GM18511 (cell line): ENCODE results near the gene CC2D1A.
"Not testable (repeated sequence)": the region's sequence is repeated elsewhere in the genome, so short reads cannot be mapped to it uniquely, and the experiment has no call there.

Source experiments
- ATAC-seq: cut with Tn5 transposase; IDR thresholded peaks from one replicate; pipeline ENCODE4 v1.9.1; 2021; ENCODE audit warnings: mild to moderate bottlenecking, moderate library complexity; ENCODE audit not compliant: unreplicated experiment

Gene CC2D1A

DNA sequence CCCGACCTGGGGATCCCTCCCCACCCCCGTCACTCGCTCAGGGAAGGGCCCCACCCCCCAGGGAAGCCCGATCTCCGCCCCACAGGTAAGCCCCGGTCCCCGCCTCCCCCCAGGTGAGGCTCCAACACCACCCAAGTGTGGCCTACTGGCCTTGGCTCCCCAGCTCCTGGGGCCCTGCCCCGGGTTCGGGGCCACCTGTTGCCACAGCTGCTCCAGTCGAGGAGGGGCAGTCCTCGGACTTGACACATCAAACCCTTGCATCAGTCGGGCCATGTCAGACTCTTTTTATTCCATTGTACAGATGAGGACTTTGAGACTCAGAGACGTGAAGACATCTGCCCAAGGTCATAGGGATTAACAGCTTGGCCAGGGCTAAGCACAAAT, 512 bp downstream of the CC2D1A start:
- ATAC-seq, result peak; percentile 22

DNA sequence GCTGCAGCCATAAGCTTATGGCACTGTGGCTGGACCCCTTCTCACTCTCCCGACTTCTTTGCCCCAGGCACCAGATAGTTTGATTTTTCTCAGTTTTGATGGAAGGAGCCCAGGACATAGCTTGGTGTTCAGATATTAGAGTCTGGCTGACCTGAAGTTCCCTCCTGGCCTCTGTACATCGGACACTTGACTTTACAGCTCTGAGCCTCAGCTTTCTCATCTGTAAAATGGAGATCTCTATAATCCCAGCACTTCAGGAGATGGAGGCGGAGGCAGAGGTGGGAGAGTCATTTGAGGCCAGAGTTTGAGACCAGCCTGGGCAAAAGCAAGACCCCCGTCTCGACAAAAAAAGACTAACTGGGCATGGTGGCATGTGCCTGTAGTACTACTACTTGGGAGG, 909 bp downstream of the CC2D1A start:
- no peak for ATAC-seq

DNA sequence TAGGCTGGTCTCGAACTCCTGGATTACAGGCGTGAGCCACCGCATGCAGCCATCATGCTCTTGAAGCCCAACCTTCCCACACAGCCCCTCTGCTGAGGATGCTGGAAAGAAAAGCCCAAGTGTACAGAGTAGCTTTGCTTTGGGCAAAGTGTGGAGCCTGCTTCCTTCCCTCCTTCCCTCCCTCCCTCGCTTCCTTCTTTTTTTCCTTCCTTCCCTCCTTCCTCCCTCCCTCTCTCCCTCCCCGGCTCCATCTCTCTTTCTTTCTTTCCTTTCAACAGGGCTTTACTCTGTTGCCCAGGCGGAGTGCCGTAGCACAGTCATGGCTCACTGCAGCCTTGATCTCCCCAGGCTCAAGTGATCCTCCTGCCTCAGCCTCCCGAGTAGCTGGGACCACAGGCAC, 2.7 kb downstream of the CC2D1A start:
- ATAC-seq, result no peak

DNA sequence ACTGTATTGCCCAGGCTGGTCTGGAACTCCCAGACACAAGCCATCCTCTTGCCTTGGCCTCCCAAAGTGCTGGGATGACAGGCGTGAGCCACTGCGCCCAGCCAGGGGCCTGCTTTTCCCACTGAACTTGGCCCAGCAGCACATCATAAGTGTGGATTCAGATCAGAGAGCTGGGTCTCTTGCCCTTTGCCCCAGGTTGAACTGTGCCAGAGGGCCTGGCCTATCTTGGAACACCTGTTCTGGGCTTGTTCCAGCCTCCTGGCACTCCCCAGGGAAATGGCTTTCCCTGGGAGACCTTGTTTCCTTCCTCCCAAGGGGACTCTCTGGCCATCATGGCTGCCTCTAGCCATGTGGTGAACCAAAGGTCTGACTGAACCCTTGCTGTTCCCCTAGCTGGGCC, 3.4 kb downstream of the CC2D1A start:
- no peak for ATAC-seq

DNA sequence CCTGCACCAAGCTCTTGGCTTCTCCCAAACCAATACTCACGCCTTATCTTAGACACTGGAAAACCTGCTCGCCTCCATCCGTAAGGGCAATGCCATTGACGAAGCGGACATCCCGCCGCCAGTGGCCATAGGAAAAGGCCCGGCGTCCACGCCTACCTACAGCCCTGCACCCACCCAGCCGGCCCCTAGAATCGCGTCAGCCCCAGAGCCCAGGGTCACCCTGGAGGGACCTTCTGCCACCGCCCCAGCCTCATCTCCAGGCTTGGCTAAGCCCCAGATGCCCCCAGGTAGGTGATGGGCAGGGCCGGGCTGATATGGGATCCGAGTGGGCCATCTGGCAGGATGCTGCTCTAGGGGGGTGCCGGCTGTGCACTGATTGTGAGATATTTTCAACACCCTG, 7.4 kb downstream of the CC2D1A start:
- ATAC-seq, result no peak

DNA sequence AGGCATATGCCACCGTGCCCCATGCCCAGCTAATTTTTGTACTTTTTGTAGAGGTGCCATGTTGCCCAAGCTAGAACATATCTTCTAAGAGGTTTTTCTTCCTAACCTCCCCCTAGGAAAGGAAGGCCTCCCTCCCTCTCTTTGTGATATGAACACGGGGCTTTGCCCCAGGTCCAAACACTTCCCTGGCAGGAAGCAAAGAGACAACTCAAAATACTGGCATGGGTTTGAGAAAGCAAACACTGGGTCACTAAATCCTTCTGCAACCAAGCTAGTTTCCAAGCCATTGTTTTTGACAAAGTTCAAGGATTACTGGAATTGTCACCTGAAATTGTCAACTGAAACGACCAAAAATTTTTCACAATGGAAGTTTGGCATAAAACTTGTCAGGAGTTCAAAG, 8.8 kb downstream of the CC2D1A start:
- no peak for ATAC-seq

DNA sequence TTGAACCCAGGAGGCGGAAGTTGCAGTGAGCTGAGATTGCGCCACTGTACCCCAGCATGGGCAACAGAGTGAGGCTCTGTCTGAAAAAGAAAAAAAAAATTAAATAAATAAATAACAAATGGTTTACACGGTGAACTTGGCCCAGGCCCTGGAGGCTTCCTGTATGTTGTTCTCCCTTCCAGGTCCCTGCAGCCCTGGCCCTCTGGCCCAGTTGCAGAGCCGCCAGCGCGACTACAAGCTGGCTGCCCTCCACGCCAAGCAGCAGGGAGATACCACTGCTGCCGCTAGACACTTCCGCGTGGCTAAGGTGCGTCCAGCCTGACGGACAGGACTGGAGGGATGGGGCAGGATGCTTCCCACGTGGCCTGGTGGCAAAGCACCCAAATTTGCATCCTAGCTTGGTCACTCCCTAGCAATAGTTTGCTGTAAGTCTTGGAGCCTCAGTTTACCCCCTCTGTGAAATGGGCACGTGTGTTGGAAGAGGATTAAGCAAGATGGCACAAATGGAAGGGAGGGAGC, 11.9 kb downstream of the CC2D1A start:
- no peak for ATAC-seq

DNA sequence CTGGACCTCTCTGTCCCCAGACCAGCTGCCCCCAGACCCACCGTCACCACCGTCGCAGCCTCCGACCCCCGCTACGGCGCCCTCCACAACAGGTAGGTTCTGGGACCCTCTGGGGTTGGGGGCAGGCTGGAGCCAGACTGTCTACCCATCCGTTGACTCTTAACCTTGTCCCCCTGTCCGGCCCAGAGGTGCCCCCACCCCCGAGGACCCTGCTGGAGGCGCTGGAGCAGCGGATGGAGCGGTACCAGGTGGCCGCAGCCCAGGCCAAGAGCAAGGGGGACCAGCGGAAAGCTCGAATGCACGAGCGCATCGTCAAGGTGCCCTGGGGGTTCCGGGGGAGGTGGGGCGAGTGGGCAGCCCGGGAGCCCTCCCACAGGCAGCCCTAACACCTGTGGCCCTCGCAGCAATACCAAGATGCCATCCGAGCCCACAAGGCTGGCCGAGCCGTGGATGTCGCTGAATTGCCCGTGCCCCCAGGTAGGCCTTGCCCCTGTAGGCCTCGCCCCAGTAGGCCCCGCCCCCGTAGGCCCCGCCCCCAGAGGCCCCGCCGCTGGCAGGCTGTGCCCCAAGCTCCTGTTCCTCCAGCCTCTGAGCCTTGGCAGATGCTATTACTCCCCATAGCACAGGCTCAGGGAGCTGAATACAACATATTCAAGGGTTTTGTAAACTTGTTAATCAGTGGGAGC, 12.9 kb downstream of the CC2D1A start:
- no peak for ATAC-seq

DNA sequence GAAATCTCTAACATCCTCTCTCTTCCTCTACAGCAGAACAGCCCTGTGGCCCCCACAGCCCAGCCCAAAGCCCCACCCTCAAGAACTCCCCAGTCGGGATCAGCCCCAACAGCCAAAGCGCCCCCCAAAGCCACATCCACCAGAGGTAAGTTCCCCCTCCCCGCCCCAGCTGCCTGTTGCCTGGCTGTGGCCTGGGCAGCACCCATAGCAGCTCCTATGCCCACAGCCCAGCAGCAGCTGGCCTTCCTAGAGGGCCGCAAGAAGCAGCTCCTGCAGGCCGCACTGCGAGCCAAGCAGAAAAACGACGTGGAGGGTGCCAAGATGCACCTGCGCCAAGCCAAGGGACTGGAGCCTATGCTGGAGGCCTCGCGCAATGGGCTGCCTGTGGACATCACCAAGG, 14.5 kb downstream of the CC2D1A start:
- ATAC-seq, result no peak

DNA sequence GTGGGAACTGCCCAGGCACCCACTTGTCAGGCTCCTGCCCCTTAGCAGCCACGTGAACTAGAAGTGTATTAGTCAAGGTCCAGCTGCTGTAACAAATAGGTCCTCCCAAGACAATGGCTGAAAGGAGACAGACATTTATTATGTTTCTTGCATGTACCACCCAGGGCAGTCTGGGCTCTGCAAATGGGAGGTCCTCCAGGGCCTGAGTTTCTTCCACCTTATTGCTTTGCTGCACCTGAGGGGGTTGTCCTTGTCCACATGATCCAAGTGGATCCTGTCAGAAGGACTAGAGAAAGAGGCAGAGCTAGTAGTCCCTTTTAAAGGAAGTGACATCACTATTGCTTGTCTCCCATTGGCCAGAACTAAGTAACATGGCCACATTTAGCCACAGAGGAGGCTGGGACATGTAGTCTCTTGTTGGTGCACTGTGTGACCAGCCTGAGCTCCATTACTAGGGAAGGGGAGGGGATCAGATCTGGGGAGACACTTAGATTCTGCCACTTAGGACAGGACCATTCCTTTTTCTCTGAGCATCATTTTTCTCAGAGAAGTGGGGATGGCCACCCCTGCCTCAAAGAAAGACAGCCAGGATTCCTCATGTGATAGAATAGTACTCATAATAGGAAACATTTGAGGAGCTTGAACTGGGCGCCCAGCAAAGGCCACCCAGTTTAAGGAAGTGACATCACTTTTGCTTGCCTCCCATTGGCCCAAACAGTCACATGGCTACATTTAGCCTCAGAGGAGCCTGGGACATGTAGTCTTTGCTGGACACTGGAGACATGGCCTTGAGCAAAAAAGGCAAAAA, 15.1 kb downstream of the CC2D1A start:
- ATAC-seq, result no peak

DNA sequence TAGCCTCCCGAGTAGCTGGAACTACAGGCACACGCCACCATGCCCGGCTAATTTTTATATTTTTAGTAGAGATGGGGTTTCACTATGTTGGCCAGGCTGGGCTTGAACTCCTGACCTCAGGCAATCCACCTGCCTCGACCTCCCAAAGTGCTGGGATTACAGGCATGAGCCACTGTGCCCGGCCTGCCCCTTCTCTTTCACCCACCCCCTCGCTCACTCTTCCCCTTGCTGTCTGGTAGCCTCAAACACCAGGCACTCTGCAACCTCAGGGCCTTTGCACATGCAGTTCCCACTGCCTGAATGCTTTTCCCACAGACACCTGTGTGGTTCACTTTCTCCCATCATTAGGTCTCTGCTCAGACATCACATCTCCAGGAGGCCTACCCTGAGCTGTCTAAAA, 16.1 kb downstream of the CC2D1A start:
- ATAC-seq, result not testable (repeated sequence)

DNA sequence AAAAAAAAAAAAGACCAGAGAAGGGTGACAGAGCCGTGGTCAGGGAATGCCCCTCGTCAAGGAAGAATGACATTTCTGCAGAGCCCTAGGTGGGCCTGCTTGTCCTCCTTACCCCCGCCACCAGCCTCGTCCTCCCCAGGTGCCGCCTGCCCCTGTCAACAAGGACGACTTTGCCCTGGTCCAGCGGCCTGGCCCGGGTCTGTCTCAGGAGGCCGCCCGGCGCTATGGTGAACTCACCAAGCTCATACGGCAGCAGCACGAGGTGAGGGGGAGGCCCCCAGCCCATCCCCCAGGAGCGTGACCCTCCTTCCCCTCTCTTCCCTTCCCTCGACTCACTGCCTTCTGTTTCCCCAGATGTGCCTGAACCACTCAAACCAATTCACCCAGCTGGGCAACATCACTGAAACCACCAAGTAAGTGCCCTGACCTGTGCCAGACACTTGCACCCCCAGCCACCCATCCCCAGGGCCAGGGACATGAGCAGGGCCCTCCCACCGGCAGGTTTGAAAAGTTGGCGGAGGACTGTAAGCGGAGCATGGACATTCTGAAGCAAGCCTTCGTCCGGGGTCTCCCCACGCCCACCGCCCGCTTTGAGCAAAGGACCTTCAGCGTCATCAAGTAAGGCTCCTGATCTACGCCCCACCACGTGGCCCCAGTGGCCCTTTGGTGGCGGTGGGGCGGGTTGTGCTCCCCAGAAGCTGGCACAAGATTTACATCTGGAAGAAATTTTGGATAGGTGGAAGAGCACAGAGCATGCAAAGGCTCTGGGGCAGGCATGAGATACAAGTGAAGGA, 17.4 kb downstream of the CC2D1A start:
- no peak for ATAC-seq

DNA sequence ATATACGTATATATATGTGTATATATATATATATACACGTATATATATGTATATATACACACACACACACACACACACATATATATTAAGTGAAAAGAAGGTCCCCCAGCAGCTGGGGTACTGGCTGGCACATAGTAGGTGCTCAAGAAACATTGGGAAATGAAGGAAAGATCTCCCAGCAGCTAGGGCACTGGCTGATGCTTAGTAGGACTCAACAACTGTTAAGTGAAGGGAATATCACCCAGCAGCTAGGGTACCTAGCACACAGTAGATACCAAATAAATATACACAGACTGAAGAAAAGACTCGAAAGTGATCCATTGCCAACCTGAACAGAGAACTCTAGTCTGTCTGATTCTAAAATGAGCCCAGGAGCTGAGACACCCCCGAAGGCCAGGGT, 20.0 kb downstream of the CC2D1A start:
- ATAC-seq, result no peak

DNA sequence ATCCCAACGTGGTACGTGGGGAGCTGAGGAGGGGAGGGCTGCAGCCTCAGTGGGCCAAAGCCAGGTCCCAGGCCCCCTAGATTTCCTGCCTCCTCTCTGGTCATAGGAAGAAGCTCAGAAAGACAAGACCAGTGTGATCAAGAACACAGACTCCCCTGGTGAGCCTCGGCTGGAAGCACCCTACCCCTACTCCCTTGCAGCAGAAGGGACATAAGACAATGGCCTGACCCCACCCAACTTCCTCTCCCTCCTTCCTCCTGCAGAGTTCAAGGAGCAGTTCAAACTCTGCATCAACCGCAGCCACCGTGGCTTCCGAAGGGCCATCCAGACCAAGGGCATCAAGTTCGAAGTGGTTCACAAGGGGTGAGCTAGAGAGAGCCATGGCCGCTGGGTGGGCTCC, 20.7 kb downstream of the CC2D1A start:
- ATAC-seq, result no peak

DNA sequence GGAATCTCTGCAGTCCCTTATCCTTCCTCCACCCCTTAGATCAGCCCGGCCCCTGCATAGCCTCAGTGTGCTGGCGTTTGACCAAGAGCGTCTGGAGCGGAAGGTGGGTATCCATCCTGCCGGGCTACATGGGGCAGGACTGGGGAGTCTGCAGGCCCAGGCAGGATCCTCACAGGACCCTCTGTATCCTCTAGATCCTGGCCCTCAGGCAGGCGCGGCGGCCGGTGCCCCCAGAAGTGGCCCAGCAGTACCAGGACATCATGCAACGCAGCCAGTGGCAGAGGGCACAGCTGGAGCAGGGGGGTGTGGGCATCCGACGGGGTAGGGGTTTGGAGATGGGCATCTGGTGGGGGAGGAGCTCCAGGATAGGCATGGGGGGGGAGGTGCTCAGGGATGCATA, 23.3 kb downstream of the CC2D1A start:
- ATAC-seq, result no peak

DNA sequence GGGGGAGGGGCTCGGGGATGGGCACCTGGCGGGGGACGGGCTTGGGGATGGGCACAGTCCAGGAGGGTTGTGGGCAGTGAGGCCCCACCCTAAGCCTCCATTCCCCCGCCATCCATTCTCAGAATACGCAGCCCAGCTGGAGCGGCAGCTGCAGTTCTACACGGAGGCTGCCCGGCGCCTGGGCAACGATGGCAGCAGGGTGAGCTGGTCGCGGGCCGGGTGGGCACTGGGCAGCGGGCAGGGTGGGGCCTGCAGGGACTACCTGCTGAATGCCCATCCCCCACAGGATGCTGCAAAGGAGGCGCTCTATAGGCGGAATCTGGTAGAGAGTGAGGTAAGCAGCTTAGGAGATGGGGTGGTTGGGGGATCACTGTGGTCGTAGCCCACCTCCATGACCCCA, 24.0 kb downstream of the CC2D1A start:
- no peak for ATAC-seq

DNA sequence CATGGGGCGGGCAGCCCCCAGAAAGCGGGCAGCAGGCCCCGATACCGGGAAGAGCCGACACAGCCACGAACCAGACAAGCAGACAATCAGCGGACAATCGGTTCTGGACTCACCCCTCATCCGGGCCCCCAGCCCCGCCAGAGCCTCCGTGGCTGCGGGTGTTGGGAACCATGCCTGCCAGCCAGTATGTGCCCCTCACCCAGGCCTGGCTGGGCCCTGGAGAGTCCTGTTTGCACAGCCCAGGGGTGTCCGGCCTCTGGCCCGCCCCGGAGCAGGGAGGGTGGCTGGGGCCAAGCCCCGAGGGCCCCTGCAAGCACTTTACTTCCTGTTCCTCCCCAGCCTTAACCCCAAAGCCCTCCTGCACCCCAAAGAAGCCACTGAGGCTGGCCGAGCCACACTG, 24.4 kb downstream of the CC2D1A start:
- no peak for ATAC-seq

DNA sequence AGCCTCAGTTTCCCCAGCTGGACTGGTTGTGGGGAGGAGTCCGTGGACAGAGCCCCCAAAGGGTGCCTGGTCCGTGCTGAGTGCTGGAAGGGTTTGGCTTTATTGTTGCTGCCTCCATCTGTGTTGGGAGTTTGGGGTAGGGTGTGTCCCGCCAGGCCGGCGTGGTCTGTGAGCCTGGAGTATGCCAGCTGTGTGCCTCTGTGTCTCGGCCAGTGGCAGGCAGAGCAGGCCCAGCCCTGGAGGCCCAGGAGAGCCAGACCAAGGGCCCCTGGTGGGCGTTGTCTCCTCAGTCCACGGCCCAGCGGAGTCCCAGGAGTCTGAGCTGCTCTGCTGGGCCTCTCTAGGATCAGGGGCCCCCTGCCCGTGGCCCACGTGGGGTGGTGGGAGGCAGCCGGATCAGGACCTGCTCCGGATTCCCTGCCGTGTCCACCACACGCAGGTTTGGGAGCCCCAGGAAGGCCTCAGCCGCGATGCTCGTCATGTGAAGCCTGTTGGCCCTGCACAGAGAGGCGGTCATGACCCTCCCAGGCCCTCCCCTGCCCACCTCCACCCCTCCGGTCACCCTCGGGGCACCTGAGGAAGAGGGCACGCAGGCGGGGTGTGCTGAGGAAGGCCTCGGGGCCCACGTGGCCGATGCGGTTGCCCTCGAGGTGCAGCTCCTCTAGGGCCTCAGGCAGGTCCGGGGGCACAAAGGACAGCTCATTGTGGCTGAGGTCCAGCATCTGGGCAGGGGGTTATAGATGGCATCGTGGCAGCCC, 25.6 kb downstream of the CC2D1A start:
- no peak for ATAC-seq

DNA sequence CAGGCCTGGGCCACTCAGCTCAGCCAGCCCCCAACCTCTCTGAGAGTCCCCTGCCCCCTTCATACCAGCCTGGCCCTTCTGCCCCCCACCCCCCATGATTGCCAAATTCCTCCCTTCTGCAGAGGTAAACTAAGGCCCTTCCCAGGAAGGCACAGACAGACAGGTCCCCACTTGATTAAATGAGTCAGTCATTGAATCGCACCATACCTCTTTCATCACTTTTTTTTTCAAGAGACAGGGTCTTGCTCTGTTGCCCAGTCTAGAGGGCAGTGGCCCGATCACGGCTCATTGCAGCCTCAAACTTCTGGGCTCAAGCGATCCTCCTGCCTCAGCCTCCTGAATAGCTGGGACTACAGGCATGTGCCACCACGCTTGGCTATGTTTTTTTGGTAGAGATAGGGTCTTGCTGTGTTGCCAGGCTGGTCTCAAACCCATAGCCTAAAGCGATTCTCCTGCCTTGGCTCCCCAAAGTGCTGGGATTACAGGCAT, 26.2 kb downstream of the CC2D1A start:
- ATAC-seq, result no peak

DNA sequence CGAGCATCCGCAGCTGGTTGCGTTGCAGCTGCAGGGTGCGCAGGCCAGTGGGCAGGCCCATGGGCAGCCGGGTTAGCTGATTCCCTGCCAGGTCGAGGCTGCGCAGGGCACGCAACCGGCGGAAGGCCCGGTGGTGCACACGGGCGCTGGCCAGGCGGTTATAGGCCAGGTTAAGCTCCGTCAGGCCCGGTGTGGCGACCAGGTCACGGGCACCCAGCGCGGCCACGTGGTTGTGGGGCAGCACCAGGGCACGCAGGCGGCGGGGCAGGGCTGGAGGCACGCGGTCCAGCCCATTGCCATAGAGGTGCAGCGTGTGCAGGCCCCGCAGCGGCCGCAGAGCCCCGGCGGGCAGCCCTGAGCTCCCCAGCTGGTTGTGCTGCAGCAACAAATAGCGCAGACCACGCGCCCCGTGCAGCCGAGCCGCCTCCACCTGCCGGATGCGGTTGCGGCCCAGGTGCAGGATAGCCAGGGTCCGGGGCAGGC, 27.0 kb downstream of the CC2D1A start:
- ATAC-seq, result no peak

DNA sequence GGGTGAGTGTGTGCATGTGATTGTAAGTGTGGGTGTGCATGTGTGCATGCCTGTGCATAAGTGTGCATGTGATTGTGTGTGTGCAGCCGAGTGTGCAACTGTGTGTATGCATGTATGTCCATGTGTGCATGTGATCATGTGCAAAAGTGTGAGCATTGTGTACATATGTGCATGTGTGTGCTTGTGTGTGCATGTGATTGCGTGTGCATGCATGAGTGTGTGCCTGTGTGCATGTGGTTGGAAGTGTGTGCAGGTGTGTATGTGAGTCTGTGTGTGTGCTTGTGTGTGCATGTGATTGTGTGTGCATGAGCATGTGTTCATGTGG, 28.7 kb downstream of the CC2D1A start:
- ATAC-seq, result no peak
